H1 (cell line): ENCODE measurements around the gene ZNF385D.

Experiments
- ATF3 ChIP-seq: IDR thresholded peaks from 2 replicates; pipeline ENCODE4 v1.6.1; 2011; ENCODE audit warnings: low read depth, mild to moderate bottlenecking, low read length; ENCODE audit not compliant: insufficient read depth
- EZH2 ChIP-seq: fragments of 200-600 bp; sonication (generic); IDR thresholded peaks from 2 replicates; pipeline ENCODE4 v1.7.1; 2012; ENCODE audit warnings: low read depth, mild to moderate bottlenecking, moderate library complexity, low read length, inconsistent platforms; ENCODE audit not compliant: severe bottlenecking
- HDAC2 ChIP-seq, 2 experiments: fragments of 300-600 bp in 1 of 2; sonication (generic) in 1 of 2; IDR thresholded peaks; 2 replicates each; pipeline ENCODE4 v1.6.1; 2011 to 2012; ENCODE audit warnings: low read depth in 2 of 2, low read length in 2 of 2, mild to moderate bottlenecking in 2 of 2, moderate library complexity in 2 of 2, borderline replicate concordance in 1 of 2, inconsistent platforms in 1 of 2
- SRF ChIP-seq: IDR thresholded peaks from 2 replicates; pipeline ENCODE4 v1.6.1; 2011; ENCODE audit warnings: mild to moderate bottlenecking, low read depth, low read length, moderate library complexity
- TF ChIP-seq, protein P1 (sequence below), 3 experiments: IDR thresholded peaks; 1 replicate in 2 of 3; 2 replicates in 1 of 3; pipeline versions ENCODE4 v1.5.1 to v1.6.1; 2011; ENCODE audit warnings: low read length in 3 of 3, mild to moderate bottlenecking in 3 of 3, inconsistent platforms in 2 of 3, low read depth in 1 of 3, moderate library complexity in 1 of 3; ENCODE audit not compliant: insufficient read depth in 1 of 3; ENCODE audit errors: control extremely low read depth in 1 of 3
- TF ChIP-seq, protein P2 (sequence below): IDR thresholded peaks from 2 replicates; pipeline ENCODE4 v1.6.1; 2012; ENCODE audit warnings: low read length, inconsistent platforms

- TF ChIP-seq ATF3 (no peak), EZH2 (no peak), SRF (no peak), HDAC2 (IDR thresholded peaks at IDR 0.05; ENCODE audit: borderline replicate concordance in 1 of 2, low read depth in 2 of 2, low read length in 2 of 2) (no peak)
- TF ChIP-seq, protein P1, sequence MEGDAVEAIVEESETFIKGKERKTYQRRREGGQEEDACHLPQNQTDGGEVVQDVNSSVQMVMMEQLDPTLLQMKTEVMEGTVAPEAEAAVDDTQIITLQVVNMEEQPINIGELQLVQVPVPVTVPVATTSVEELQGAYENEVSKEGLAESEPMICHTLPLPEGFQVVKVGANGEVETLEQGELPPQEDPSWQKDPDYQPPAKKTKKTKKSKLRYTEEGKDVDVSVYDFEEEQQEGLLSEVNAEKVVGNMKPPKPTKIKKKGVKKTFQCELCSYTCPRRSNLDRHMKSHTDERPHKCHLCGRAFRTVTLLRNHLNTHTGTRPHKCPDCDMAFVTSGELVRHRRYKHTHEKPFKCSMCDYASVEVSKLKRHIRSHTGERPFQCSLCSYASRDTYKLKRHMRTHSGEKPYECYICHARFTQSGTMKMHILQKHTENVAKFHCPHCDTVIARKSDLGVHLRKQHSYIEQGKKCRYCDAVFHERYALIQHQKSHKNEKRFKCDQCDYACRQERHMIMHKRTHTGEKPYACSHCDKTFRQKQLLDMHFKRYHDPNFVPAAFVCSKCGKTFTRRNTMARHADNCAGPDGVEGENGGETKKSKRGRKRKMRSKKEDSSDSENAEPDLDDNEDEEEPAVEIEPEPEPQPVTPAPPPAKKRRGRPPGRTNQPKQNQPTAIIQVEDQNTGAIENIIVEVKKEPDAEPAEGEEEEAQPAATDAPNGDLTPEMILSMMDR (IDR thresholded peaks at IDR 0.05; ENCODE audit: control extremely low read depth in 1 of 3, insufficient read depth in 1 of 3, low read depth in 1 of 3, low read length in 3 of 3) = no peak
- TF ChIP-seq, protein P2, sequence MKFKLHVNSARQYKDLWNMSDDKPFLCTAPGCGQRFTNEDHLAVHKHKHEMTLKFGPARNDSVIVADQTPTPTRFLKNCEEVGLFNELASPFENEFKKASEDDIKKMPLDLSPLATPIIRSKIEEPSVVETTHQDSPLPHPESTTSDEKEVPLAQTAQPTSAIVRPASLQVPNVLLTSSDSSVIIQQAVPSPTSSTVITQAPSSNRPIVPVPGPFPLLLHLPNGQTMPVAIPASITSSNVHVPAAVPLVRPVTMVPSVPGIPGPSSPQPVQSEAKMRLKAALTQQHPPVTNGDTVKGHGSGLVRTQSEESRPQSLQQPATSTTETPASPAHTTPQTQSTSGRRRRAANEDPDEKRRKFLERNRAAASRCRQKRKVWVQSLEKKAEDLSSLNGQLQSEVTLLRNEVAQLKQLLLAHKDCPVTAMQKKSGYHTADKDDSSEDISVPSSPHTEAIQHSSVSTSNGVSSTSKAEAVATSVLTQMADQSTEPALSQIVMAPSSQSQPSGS = no peak
Measured at GRCh38 chr3:21372316-21372715, 378.7 kb downstream of the ZNF385D start.
